HS-5 (cell line): Measurements from ENCODE around the gene CSNK1G3.

Experiments used
- DNase-seq: peaks from one replicate; pipeline ENCODE4 v3.0.0-alpha.2; 2012; ENCODE audit warnings: low read depth

The CSNK1G3 gene

DNA sequence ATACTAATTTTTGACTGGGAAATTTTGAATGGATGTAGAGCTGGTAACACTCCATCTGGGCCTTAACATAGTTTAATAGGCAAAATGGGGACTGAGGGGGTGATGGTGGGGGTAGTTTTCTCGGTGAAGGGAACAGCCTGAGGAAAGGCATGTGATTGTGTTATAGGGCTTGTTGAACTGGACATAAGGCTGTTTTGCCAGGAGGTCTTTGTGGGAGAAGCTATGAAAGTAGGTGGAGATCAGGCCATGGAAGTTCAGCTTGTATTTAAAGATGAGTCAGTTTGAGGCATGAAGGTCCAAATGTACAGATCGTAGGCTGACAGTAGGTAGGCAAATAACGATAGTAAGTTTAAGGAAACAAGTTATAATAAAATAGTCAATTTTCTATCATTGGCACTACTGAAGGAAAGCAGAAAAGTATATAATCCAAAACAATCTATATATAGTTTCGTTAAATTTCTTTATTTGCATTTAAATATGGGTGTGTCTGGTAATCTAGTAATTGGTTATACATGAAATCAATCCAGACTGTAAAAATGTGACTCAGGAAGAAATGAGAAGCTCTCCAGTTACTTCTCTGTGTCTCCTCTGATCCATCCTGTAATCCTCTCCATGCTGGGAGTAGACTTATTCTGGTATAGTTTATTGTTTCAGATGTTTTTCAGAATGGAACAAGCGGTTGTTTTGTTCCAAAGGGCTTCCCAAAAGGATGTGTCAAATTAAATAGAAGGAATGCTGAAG lies 2.8 kb downstream of the CSNK1G3 start:
- no peak for DNase-seq

GRCh38 chr5:123515904-123516303 lies 3.9 kb downstream of the CSNK1G3 start:
- DNase-seq = no peak

DNA sequence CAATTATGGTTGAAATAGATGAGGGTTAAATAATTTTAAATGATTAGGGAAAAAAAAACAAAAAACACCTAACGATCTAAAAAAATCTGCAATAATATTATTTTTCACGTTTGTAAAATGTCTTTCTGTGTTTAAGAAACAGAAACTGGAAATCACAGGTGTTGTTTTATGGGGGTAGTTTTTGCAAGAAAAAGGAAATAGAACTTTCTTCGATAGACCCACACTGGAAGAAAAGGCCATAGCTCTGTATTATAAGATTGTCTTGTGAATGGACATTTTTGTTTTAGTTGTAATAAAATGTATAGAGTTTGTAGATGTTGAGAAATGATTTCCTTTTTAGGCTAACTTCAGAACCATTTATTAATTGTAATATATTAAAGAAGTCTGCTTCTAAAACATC lies 5.5 kb downstream of the CSNK1G3 start:
- no peak for DNase-seq

- DNase-seq = no peak
Measured at GRCh38 chr5:123518111-123518510, 6.1 kb downstream of the CSNK1G3 start.

- DNase-seq = no peak
Measured at GRCh38 chr5:123520677-123521247, 8.8 kb downstream of the CSNK1G3 start.

DNA sequence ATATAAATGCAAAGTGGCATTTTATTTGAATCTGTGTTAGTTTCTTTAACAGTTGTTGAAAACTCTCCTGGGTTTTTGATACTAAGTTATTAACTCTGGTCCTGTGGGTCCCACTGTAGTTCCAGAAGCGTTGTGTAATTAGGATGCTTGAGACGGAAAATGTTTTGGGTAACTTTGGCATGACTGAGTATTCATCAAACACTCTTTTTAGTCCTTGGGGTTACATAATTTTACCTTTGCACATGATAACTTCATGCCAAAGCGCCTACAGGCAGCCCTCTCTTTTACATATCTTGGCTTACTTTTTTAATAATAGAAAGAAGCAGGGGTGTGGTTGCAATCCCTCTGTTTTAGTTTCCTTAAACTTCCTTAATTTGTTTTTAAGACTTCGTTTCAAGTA lies 12.2 kb downstream of the CSNK1G3 start:
- DNase-seq = no peak

DNA sequence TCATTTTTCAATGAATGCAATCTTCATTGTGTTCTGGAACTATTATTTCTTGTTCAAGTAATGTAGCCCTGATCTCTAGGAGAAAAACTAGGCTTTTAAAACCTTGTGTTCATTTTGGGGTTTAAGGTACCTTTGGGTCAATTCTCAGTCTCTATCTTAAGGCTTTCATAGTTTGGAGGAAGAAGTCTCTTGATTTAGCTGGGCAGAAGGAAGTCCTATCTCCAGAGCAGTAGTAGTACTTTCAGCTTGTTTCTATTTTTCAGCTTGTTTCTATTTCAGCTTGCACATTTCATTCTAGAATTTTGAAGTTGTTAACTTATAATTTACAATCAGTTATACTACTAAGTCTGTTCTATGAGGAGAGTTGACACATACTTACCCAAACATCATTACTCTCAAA lies 15.2 kb downstream of the CSNK1G3 start:
- DNase-seq = no peak

- no peak for DNase-seq
Measured at GRCh38 chr5:123528065-123528464, 16.1 kb downstream of the CSNK1G3 start.

DNA sequence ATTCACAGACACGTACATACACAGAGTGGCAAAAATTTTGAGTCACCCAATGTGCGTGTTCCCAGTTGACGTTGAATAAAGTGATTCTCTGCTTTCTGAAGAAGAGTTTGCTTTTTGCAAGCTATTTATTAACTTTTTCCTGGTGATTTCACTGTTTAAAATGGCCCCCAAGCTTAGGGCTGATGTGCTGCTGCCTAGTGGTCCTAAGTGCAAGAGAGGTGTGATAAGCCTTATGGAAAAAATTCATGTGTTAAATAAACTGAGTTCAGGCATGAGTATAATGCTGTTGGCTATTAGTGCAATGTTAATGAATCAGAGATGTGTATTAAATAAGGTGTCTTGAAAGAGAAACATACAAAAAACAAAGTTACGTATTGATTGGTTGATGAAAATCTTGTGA lies 16.9 kb downstream of the CSNK1G3 start:
- DNase-seq = no peak

GRCh38 chr5:123530728-123531127 lies 18.8 kb downstream of the CSNK1G3 start:
- no peak for DNase-seq

DNA sequence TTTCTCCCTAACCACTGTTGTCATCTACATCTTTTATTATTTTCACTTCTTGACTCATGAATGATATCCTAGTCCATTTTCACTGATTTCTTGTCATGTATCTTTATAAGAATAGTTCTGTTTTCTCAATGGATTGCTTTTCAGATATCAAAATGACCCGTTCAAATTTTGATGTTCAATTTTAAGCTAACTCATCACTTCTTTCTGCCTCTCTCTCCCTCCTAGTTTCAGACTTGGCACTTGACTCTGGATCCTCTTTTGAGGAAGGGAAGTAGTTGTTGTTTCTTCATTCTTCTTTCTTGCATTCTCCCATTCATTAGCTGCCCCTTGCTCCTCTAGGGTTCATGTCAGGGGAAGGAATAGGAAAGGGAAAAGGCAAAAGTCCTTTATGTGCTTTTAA lies 23.7 kb downstream of the CSNK1G3 start:
- no peak for DNase-seq

GRCh38 chr5:123537256-123537655 lies 25.3 kb downstream of the CSNK1G3 start:
- no peak for DNase-seq

DNA sequence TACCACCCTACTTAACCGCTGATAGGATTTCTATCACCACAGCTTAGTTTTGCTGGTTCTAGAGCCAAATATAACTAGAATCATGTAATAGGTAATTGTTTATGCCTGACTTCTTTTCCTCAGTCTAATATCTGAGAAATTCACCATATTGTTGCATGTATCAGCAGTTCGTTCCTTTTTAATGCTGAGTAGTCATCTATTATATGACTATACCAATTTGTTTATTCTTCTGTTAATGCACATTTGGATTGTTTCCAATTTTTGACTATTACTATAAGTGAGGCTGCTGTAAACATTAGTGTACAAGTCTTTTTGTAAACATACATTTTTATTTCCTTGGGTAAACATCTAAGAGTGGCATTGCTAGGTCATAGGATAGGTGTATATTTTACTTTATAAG lies 25.9 kb downstream of the CSNK1G3 start:
- DNase-seq = no peak

DNA sequence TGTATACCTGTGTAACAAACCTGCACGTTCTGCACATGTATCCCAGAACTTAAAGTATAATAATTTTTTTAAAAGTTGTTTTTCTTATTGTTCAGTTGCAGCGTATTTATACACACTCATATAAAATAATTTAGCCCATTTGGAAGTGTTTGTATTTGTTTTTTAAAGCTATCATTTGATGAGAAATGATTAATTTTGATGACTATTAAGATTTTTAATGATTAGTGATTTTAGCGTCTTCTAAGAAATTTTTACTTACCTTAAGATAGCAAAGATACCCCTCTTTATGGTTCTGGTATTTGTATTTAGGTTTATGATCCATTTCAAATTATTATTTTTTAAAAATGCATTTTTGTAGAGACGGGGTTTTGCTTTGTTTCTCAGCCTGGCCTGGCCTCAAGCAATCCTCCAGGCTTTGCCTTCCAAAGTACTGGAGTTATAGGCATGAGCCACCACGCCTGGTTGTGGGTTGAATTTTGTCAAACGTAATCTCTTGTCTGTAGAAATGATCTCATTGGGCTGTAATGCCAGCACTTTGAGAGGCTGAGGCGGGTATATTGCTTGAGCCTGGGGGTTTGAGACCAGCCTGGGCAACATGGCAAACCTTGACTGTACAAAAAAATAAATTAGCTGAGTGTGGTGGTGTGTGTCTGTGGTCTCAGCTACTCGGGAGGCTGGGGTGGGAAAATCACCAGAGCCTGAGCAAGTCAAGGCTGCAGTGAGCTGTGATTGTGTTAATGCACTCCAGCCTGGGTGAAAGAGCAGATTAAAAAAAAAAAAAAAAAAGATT lies 26.9 kb downstream of the CSNK1G3 start:
- DNase-seq = no peak

GRCh38 chr5:123540534-123540933 lies 28.6 kb downstream of the CSNK1G3 start:
- DNase-seq = no peak

DNA sequence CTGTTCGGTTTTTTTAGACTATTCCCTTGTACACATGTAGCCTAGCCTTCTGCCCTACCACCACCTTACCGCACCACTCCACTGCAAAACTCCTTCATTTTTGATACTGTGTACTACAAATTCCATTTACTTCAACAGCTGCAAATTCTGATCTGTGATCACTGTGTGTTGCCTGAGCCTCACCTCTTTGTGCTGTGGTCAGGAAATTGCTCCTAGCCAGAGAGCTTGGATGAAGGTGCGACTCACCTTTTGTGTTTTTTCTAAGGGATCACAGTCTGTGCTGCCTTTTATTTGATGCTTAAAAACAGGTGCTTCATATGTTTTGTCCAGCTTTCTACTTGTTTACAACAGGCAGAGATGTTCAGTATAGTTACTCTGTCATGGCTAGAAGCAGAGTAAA lies 31.5 kb downstream of the CSNK1G3 start:
- no peak for DNase-seq

GRCh38 chr5:123545506-123545905 lies 33.5 kb downstream of the CSNK1G3 start:
- DNase-seq = no peak

- DNase-seq = no peak
Measured at GRCh38 chr5:123546657-123547056, 34.7 kb downstream of the CSNK1G3 start.

- DNase-seq = no peak
Measured at GRCh38 chr5:123549256-123549904, 37.4 kb downstream of the CSNK1G3 start.

- DNase-seq = no peak
Measured at GRCh38 chr5:123554601-123555000, 42.6 kb downstream of the CSNK1G3 start.

GRCh38 chr5:123557907-123558306 lies 45.9 kb downstream of the CSNK1G3 start:
- no peak for DNase-seq

- no peak for DNase-seq
Measured at GRCh38 chr5:123558762-123559433, 46.9 kb downstream of the CSNK1G3 start.
